Thyroid gland (tissue), 4 donors: ENCODE data around the gene HOMER2.

Experiments used
- CTCF ChIP-seq, 6 experiments: fragments of 200-600 bp in 3 of 6; fragments of 450-650 bp in 3 of 6; sonication (generic) in 3 of 6; IDR thresholded peaks; one replicate each; pipeline ENCODE4 v1.5.1; 2016 to 2019; ENCODE audit warnings: antibody characterized with exemption in 6 of 6, mild to moderate bottlenecking in 2 of 6, inconsistent platforms in 1 of 6, moderate library complexity in 1 of 6
- POLR2A ChIP-seq, 2 donors: fragments of 450-650 bp; IDR thresholded peaks; one replicate each; pipeline ENCODE4 v1.6.1; 2017; ENCODE audit warnings: antibody characterized with exemption in 2 of 2, mild to moderate bottlenecking in 2 of 2, moderate library complexity in 1 of 2

DNA sequence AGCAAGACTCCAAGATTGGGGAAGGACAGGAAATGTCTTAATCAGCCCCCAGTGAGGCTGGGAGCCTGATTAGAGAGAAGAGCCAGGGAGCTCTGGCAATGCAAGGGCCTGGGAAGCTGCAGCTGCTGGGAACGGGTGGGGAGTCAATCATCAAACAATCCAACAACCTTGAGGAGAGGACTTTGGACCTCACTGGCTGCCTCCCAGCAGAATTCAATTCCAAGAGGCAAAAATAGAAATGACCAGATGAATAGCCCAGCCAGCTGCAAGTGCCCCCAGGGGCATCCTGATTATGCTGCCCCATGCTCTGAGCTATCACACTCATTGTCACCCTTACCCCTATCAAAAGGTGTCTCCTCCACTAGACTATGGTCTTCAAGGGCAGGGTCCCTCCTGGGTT lies 6.1 kb upstream of the HOMER2 start:
- TF ChIP-seq POLR2A (IDR thresholded peaks at IDR 0.05), result no peak
- no peak for TF ChIP-seq CTCF (IDR thresholded peaks at IDR 0.05)
